Naive thymus-derived CD4-positive, alpha-beta T cell (primary cell): ENCODE data around the gene ACSM3. TPM values are rescaled to one million over a fixed set of nuclear protein-coding genes. Genes with fewer than 3 reads are reported as not detected.
A peak's percentile ranks its signal among the peaks of the same experiment; 100 is the strongest.

Experiments
- ATAC-seq: fragments of 150-1000 bp; cut with Tn5 transposase; 2 replicates; pipeline ENCODE4 v1.10.0; 2021; ENCODE audit warnings: mild to moderate bottlenecking, moderate library complexity
- CTCF ChIA-PET: fragments of 350-600 bp; sonication (Branson Sonifier 250); formaldehyde crosslinking; loops from one replicate; lab custom pipeline; 2021; ENCODE audit warnings: antibody characterized with exemption; lab: Charles Lee
- POLR2A ChIA-PET: fragments of 350-600 bp; sonication (Branson Sonifier 250); formaldehyde crosslinking; loops from one replicate; lab custom pipeline; 2021; ENCODE audit warnings: antibody characterized with exemption, inconsistent platforms; lab: Charles Lee
- DNase-seq, 9 donors: peaks; one replicate each; pipeline versions ENCODE4 v3.0.0 to v3.0.0-alpha.2; 2020 to 2022; ENCODE audit warnings: mixed read lengths in 1 of 9
- H3K27ac ChIP-seq: one replicate; pipeline ENCODE4 v1.7.0; 2013; ENCODE audit warnings: mild to moderate bottlenecking, low read depth, low read length, moderate library complexity
- H3K27me3 ChIP-seq, 2 donors: one replicate each; pipeline ENCODE4 v1.7.0; 2013; ENCODE audit warnings: low read length in 2 of 2, mild to moderate bottlenecking in 2 of 2, moderate library complexity in 2 of 2; ENCODE audit not compliant: control insufficient read depth in 2 of 2, insufficient read depth in 2 of 2
- H3K36me3 ChIP-seq, 3 experiments: 1 replicate in 2 of 3; 2 replicates in 1 of 3; pipeline ENCODE4 v1.7.0; 2013; ENCODE audit warnings: low read length in 3 of 3, mild to moderate bottlenecking in 3 of 3, moderate library complexity in 1 of 3; ENCODE audit not compliant: insufficient read depth in 3 of 3, control insufficient read depth in 2 of 3
- H3K4me1 ChIP-seq, 2 donors: one replicate each; pipeline ENCODE4 v1.7.0; 2013; ENCODE audit warnings: low read length in 2 of 2, mild to moderate bottlenecking in 2 of 2, moderate library complexity in 1 of 2; ENCODE audit not compliant: control insufficient read depth in 2 of 2, insufficient read depth in 2 of 2
- H3K4me3 ChIP-seq: 2 replicates; pipeline ENCODE4 v1.7.0; 2013; ENCODE audit warnings: mild to moderate bottlenecking, low read length
- H3K9me3 ChIP-seq, 3 experiments: 1 replicate in 2 of 3; 2 replicates in 1 of 3; pipeline ENCODE4 v1.7.0; 2013; ENCODE audit warnings: low read length in 3 of 3; ENCODE audit not compliant: control insufficient read depth in 2 of 3
- H3K27ac Mint-ChIP-seq, 9 donors: one replicate each; pipeline ENCODE4 v1.8.0; 2020 to 2022; ENCODE audit warnings: mixed read lengths in 9 of 9, mild to moderate bottlenecking in 8 of 9, moderate library complexity in 5 of 9, inconsistent platforms in 2 of 9
- H3K27me3 Mint-ChIP-seq, 5 donors: one replicate each; pipeline ENCODE4 v1.8.0; 2021 to 2022; ENCODE audit warnings: mixed read lengths in 5 of 5, mild to moderate bottlenecking in 1 of 5
- H3K36me3 Mint-ChIP-seq, 5 donors: one replicate each; pipeline ENCODE4 v1.8.0; 2020 to 2022; ENCODE audit warnings: mixed read lengths in 5 of 5, mild to moderate bottlenecking in 3 of 5, inconsistent platforms in 1 of 5
- H3K4me1 Mint-ChIP-seq, 7 donors: one replicate each; pipeline ENCODE4 v1.8.0; 2020 to 2022; ENCODE audit warnings: mixed read lengths in 7 of 7, mild to moderate bottlenecking in 3 of 7, inconsistent platforms in 1 of 7
- H3K4me3 Mint-ChIP-seq, 10 donors: one replicate each; pipeline ENCODE4 v1.8.0; 2020 to 2022; ENCODE audit warnings: mild to moderate bottlenecking in 10 of 10, mixed read lengths in 10 of 10, moderate library complexity in 6 of 10, inconsistent platforms in 2 of 10
- H3K9me3 Mint-ChIP-seq, 11 donors: one replicate each; pipeline ENCODE4 v1.8.0; 2020 to 2022; ENCODE audit warnings: mixed read lengths in 11 of 11, mild to moderate bottlenecking in 4 of 11, inconsistent platforms in 1 of 11, moderate library complexity in 1 of 11
- intact Hi-C, 2 donors: fragments of 100-400 bp; cut with micrococcal nuclease; formaldehyde crosslinking; loops; one replicate each; pipeline ENCODE4 v1.15.1; 2023
- polyA plus RNA-seq, 2 donors: library from polyadenylated mRNA; unstranded; fragments of 300-500 nt; fragmentation: Illumina TruSeq; gene quantifications; one replicate each; pipeline ENCODE4 v1.2.3, GENCODE V29; 2021
- total RNA-seq, 6 experiments: library from RNA in 5 of 6; stranded (reverse) in 5 of 6; gene quantifications; 1 replicate in 5 of 6; 2 replicates in 1 of 6; pipeline ENCODE4 v1.2.3 and lab custom pipeline; 2021 to 2026

Gene ACSM3
- total and polyA plus RNA-seq, 7 experiments from 2014 or later = 3.0 to 10.9 (median 8.2) TPM

DNA sequence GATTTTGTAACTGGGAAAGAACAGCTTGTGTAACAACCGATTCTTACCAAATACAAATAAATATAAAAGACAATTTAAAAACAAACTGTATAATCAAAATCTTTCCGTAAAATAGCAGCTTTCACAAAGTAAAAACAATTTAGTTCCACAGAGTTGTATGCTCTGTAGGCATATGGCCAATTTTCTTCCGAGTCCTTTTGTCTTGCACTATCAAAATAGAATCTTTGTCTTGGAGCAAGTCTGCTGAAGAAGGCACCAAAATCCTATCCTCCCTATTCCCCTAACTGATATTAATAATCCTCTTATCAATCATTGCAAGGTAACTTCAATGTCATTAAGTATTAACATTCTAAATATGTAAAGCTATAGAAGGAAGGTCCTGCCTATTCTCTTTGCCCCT, 29.8 kb upstream of the ACSM3 start:
- no peak overlapping the region for H3K4me3 ChIP-seq
- intact Hi-C loops = no loop called here
- Mint-ChIP-seq H3K27me3 (no peaks in the 10 kb centered on the region), H3K9me3 (no peaks in the 10 kb centered on the region), H3K36me3 (peaks cover 3 to 23% (median 16%) of the 10 kb centered on the region in 5 donors), H3K4me1 (peaks cover 0 to 27% (median 12%) of the 10 kb centered on the region in 7 donors), H3K4me3 (no peak overlapping the region), H3K27ac (peak overlapping the region in 2 of 9 donors; percentile 28 to 76)
- no peaks in the 10 kb centered on the region for H3K9me3 ChIP-seq
- no peaks in the 10 kb centered on the region for H3K27me3 ChIP-seq
- no peak overlapping the region for H3K27ac ChIP-seq
- ChIA-PET POLR2A (no interaction called here), CTCF (no interaction called here)
- peaks cover 16 to 46% (median 43%) of the 10 kb centered on the region in 3 experiments for H3K36me3 ChIP-seq
- no peak for DNase-seq
- ATAC-seq = no peak
- H3K4me1 ChIP-seq = peaks cover 0 to 8% of the 10 kb centered on the region in 2 donors

DNA sequence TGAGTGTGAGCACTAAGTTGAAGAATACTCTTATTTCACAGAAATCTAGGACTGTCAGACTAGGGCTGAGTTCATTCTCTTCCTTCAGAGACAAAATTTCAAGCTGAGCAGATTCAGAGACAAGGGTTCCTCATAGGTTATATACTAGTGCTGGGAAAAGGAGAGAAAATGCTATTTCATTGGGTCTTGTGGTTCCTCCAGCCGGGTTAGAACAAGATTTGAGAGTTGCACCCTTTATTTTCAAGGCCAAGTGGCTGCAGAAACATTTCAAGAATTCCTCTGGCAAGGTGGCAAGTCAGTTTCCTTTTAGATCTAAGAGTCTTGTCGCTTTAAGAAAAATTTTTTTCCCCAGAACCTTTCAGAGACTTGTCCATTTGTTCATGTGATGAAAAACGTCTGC, 29.0 kb upstream of the ACSM3 start:
- Histone ChIP-seq H3K4me3 (no peak overlapping the region), H3K27me3 (no peaks in the 10 kb centered on the region), H3K4me1 (peaks cover 1 to 11% of the 10 kb centered on the region in 2 donors), H3K27ac (no peak overlapping the region), H3K9me3 (no peaks in the 10 kb centered on the region), H3K36me3 (peaks cover 16 to 46% (median 43%) of the 10 kb centered on the region in 3 experiments)
- ChIA-PET CTCF (no interaction called here), POLR2A (no interaction called here)
- H3K9me3 Mint-ChIP-seq = no peaks in the 10 kb centered on the region
- DNase-seq (no peak), ATAC-seq (no peak)
- H3K27me3 Mint-ChIP-seq = no peaks in the 10 kb centered on the region
- H3K4me3 Mint-ChIP-seq = no peak overlapping the region
- intact Hi-C loops = no loop called here
- peaks cover 0 to 32% (median 15%) of the 10 kb centered on the region in 7 donors for H3K4me1 Mint-ChIP-seq
- peak overlapping the region in 2 of 9 donors; percentile 28 to 56 for H3K27ac Mint-ChIP-seq
- peaks cover 3 to 23% (median 16%) of the 10 kb centered on the region in 5 donors for H3K36me3 Mint-ChIP-seq

DNA sequence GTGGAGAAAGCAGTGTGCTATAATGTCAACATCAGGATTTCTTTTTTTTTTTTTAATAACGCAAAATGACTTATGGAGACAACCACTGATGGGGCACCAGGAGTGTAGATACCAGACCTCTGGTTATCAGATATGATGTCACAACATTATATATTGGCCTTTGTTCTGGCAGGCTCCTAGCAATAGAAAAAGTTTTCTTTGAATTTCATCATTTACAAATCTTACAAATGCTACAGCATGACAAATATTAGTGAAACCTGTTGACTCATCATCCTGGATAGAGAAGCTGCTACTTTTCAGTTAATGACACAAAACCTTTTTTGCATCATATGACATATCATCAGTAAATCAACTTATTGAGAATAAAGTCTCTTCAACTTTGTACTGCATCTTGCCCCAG, 28.3 kb upstream of the ACSM3 start:
- ChIA-PET CTCF (no interaction called here), POLR2A (no interaction called here)
- no peaks in the 10 kb centered on the region for H3K9me3 ChIP-seq
- no peak overlapping the region for H3K27ac ChIP-seq
- Mint-ChIP-seq H3K27ac (peak overlapping the region in 4 of 9 donors; percentile 17 to 70 (median 53)), H3K4me1 (peaks cover 6 to 39% (median 22%) of the 10 kb centered on the region in 7 donors), H3K9me3 (no peaks in the 10 kb centered on the region), H3K36me3 (peaks cover 3 to 23% (median 16%) of the 10 kb centered on the region in 5 donors), H3K4me3 (no peak overlapping the region), H3K27me3 (no peaks in the 10 kb centered on the region)
- no peaks in the 10 kb centered on the region for H3K27me3 ChIP-seq
- no peak for DNase-seq
- H3K4me1 ChIP-seq = peaks cover 9 to 18% of the 10 kb centered on the region in 2 donors
- ATAC-seq = no peak
- peaks cover 16 to 46% (median 43%) of the 10 kb centered on the region in 3 experiments for H3K36me3 ChIP-seq
- intact Hi-C loops = no loop called here
- no peak overlapping the region for H3K4me3 ChIP-seq

DNA sequence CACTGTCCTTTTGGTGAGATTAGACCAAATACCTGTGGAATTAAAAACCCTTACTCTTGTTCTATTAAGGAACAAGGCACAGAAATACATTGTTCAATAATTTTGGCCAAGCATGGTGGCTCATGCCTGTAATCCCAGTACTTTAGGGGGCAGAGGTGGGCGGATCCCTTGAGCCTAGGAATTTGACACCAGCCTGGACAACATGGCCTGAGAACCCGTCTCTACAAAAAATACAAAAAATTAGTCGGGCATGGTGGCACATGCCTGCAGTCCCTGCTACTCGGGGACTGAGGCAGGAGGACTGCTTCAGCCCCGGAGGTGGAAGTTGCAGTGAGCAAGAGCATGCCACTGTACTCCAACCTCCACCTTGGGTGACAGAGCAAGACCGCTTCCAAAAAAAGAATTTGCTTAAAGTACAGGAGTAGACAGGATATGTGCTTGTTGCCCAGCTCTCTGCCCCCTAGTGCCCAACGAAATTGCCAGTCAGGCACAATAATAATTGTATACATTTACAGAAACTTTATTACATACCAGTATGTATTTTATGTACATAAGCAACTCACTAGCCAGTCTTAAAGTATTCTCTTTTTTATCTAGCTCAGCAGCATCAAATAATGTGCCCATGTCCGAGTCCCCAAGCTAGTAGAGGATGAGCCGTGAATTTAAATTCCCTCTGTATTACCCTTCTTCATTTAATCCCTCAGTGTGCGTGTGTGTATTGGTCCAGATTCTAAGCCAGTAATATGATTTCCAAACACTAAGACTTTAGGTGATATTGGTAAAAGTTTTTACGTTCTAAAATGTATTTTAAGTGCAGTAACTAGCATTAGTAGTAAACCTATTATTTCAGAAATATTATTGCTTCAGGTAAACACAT, 23.6 kb upstream of the ACSM3 start:
- H3K36me3 ChIP-seq = peaks cover 13 to 39% (median 32%) of the 10 kb centered on the region in 3 experiments
- Mint-ChIP-seq H3K9me3 (peaks cover 0 to 1% (median 0%) of the 10 kb centered on the region in 11 donors), H3K4me1 (peaks cover 10 to 44% (median 27%) of the 10 kb centered on the region in 7 donors), H3K4me3 (peak overlapping the region; percentile 93 to 98 (median 96)), H3K36me3 (peaks cover 3 to 23% (median 18%) of the 10 kb centered on the region in 5 donors), H3K27ac (peak overlapping the region; percentile 90 to 99 (median 98)), H3K27me3 (peaks cover 0 to 2% (median 0%) of the 10 kb centered on the region in 5 donors)
- peak overlapping the region; percentile 66 for H3K4me3 ChIP-seq
- ChIA-PET CTCF (interaction anchor here (0.6 kb wide), 2 partner anchors 63 to 104 kb away, joined by 3 read pairs; no protein-coding TSS in a partner anchor), POLR2A (interaction anchor here (0.6 to 2.4 kb wide), 7 partner anchors 7 to 417 kb away, joined by 3 to 19 read pairs (median 7); partner anchors contain the start of genes ACSM3, ERI2 and REXO5)
- no peaks in the 10 kb centered on the region for H3K9me3 ChIP-seq
- no peaks in the 10 kb centered on the region for H3K27me3 ChIP-seq
- intact Hi-C loops = loop anchor here (2.0 to 5.0 kb wide), 6 partner anchors 65 to 1557 kb away; partner anchors contain the start of genes CCP110 (in 1 of the 2), ERI2 (in 1 of the 2), GDE1 (in 1 of the 2) and POLR3E (in 1 of the 2)
- ATAC-seq (no peak), DNase-seq (peak in 6 of 9 donors; percentile 8 to 28 (median 14))
- H3K4me1 ChIP-seq = peaks cover 12 to 25% of the 10 kb centered on the region in 2 donors
- peak overlapping the region; percentile 93 for H3K27ac ChIP-seq

DNA sequence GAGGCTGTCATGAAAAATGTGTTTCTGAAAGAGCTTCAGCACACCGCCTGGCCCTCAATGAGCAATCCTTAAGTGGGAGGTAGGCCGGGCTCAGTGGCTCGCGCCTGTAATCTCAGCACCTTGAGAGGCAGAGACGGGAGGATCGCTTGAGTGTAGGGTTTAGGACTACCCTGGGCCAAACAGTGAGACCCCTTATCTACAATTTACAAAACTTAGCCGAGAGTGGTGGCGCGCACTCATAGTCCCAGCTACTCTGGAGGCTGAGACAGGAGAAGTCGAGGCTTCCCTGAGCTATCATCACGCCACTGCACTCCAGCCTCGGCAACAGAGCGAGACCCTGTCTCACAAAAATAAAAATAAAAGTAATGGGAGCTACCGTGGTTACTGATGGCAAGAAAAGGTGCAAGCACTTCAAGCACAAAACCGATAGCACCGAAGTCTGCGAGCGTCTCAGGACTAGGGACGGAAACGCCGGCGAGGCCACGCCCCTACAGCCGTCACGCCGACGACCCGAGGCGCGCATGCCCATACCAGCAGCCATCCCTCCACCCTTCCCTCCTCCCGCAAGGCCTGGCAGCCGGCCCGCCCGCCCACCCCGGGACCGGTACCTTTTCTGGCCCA, 22.8 kb upstream of the ACSM3 start:
- ChIA-PET CTCF (interaction anchor here (0.6 kb wide), 2 partner anchors 64 to 1815 kb away, joined by 3 to 4 read pairs; partner anchors contain the start of gene SMG1), POLR2A (interaction anchor here (0.6 to 2.4 kb wide), 7 partner anchors 8 to 416 kb away, joined by 3 to 19 read pairs (median 7); partner anchors contain the start of genes ACSM3, ERI2 and REXO5)
- Mint-ChIP-seq H3K4me1 (peaks cover 10 to 39% (median 26%) of the 10 kb centered on the region in 7 donors), H3K4me3 (peak overlapping the region; percentile 93 to 98 (median 96)), H3K27ac (peak overlapping the region; percentile 90 to 99 (median 98)), H3K27me3 (peaks cover 0 to 2% (median 0%) of the 10 kb centered on the region in 5 donors), H3K36me3 (peaks cover 3 to 15% (median 13%) of the 10 kb centered on the region in 5 donors), H3K9me3 (peaks cover 0 to 2% (median 0%) of the 10 kb centered on the region in 11 donors)
- Histone ChIP-seq H3K27me3 (no peaks in the 10 kb centered on the region), H3K27ac (peak overlapping the region; percentile 93), H3K36me3 (peaks cover 5 to 32% (median 25%) of the 10 kb centered on the region in 3 experiments), H3K4me3 (peak overlapping the region; percentile 100), H3K9me3 (no peaks in the 10 kb centered on the region), H3K4me1 (peaks cover 12 to 25% of the 10 kb centered on the region in 2 donors)
- ATAC-seq (peak; percentile 88), DNase-seq (peak; percentile 84 to 93 (median 90))
- intact Hi-C loops = loop anchor here (1.0 to 5.0 kb wide), 14 partner anchors 22 to 1556 kb away; partner anchors contain the start of genes CCP110 (in 2 of the 2), DCUN1D3 (in 2 of the 2), ERI2 (in 2 of the 2) and LYRM1 (in 2 of the 2)
